OCI-LY1 (cell line): Measurements from ENCODE around the gene UACA.

Experiments
- H2AFZ ChIP-seq: fragments of 200-600 bp; sonication (generic), shearing (Covaris generic); 2 replicates; pipeline ENCODE4 v1.6.0; 2014; ENCODE audit warnings: antibody characterized with exemption, mild to moderate bottlenecking, low read length
- H3F3A ChIP-seq: fragments of 200-600 bp; sonication (generic), shearing (Covaris generic); 2 replicates; pipeline ENCODE4 v1.6.0; 2014; ENCODE audit warnings: mild to moderate bottlenecking, antibody characterized with exemption, low read length, moderate library complexity; ENCODE audit not compliant: insufficient read depth
- H3K27ac ChIP-seq: fragments of 200-600 bp; sonication (generic); 2 replicates; pipeline ENCODE4 v1.5.1; 2014; ENCODE audit warnings: low read length, mixed run types, mild to moderate bottlenecking, low read depth; ENCODE audit not compliant: poor library complexity, severe bottlenecking
- H3K27me3 ChIP-seq: fragments of 200-600 bp; sonication (generic); 2 replicates; pipeline ENCODE4 v1.6.0; 2014; ENCODE audit warnings: antibody characterized with exemption, mild to moderate bottlenecking, low read length, moderate library complexity; ENCODE audit not compliant: insufficient read depth
- H3K36me3 ChIP-seq: fragments of 200-600 bp; sonication (generic); 2 replicates; pipeline ENCODE4 v1.6.1; 2014; ENCODE audit warnings: mild to moderate bottlenecking, antibody characterized with exemption, low read length, moderate library complexity, mixed read lengths; ENCODE audit not compliant: insufficient read depth
- H3K4me1 ChIP-seq: fragments of 200-600 bp; sonication (generic); 2 replicates; pipeline ENCODE4 v1.5.1; 2014; ENCODE audit warnings: mild to moderate bottlenecking, low read length, moderate library complexity; ENCODE audit not compliant: insufficient read depth, severe bottlenecking
- H3K4me2 ChIP-seq: fragments of 200-600 bp; sonication (generic), shearing (Covaris generic); 2 replicates; pipeline ENCODE4 v1.6.1; 2014; ENCODE audit warnings: low read length
- H3K4me3 ChIP-seq: fragments of 200-600 bp; sonication (generic); 2 replicates; pipeline ENCODE4 v1.5.1; 2014; ENCODE audit warnings: low read length, low read depth, mild to moderate bottlenecking, mixed read lengths; ENCODE audit not compliant: poor library complexity, severe bottlenecking
- H3K79me2 ChIP-seq: fragments of 200-600 bp; shearing (Covaris generic); 2 replicates; pipeline ENCODE4 v1.6.1; 2016; ENCODE audit warnings: mixed run types, low read length, mixed read lengths; ENCODE audit not compliant: insufficient read depth
- H3K9ac ChIP-seq: fragments of 200-600 bp; sonication (generic), shearing (Covaris generic); 2 replicates; pipeline ENCODE4 v1.6.1; 2014; ENCODE audit warnings: mild to moderate bottlenecking, low read length, mixed read lengths
- H3K9me2 ChIP-seq: fragments of 200-600 bp; sonication (generic), shearing (Covaris generic); 2 replicates; pipeline ENCODE4 v1.6.1; 2014; ENCODE audit warnings: low read depth, mild to moderate bottlenecking, low read length, mixed read lengths
- H3K9me3 ChIP-seq: fragments of 200-600 bp; shearing (Covaris generic); 2 replicates; pipeline ENCODE4 v1.6.1; 2014; ENCODE audit warnings: low read length, mixed read lengths
- H4K20me1 ChIP-seq: fragments of 200-600 bp; sonication (generic), shearing (Covaris generic); 2 replicates; pipeline ENCODE4 v1.6.0; 2016; ENCODE audit warnings: mild to moderate bottlenecking, low read length; ENCODE audit not compliant: insufficient read depth
- EZH2 ChIP-seq: fragments of 200-600 bp; sonication (generic), shearing (Covaris generic); IDR thresholded peaks from 2 replicates; pipeline ENCODE4 v1.8.0; 2017; ENCODE audit warnings: borderline replicate concordance, mixed run types, mild to moderate bottlenecking, antibody characterized with exemption, low read length, moderate library complexity, mixed read lengths
- TF ChIP-seq, protein P1 (sequence below): fragments of 200-600 bp; sonication (generic), shearing (Covaris generic); IDR thresholded peaks from 2 replicates; pipeline ENCODE4 v1.5.1; 2017; ENCODE audit warnings: mild to moderate bottlenecking, antibody characterized with exemption, low read length, moderate library complexity, mixed read lengths

Gene UACA

GRCh38 chr15:70610541-70610940 lies 152.8 kb downstream of the UACA start:
- no peaks in the 10 kb centered on the region for H3K79me2 ChIP-seq
- H3K4me3 ChIP-seq: no peak overlapping the region
- H3K9me3 ChIP-seq: no peaks in the 10 kb centered on the region
- H3K27me3 ChIP-seq: no peaks in the 10 kb centered on the region
- no peaks in the 10 kb centered on the region for H3K36me3 ChIP-seq
- no peak overlapping the region for H3K9ac ChIP-seq
- no peak overlapping the region for H3K4me2 ChIP-seq
- no peaks in the 10 kb centered on the region for H4K20me1 ChIP-seq
- no peak overlapping the region for H3K27ac ChIP-seq
- no peak overlapping the region for H2AFZ ChIP-seq
- H3K9me2 ChIP-seq: no peaks in the 10 kb centered on the region
- no peaks in the 10 kb centered on the region for H3F3A ChIP-seq
- TF ChIP-seq, protein P1, sequence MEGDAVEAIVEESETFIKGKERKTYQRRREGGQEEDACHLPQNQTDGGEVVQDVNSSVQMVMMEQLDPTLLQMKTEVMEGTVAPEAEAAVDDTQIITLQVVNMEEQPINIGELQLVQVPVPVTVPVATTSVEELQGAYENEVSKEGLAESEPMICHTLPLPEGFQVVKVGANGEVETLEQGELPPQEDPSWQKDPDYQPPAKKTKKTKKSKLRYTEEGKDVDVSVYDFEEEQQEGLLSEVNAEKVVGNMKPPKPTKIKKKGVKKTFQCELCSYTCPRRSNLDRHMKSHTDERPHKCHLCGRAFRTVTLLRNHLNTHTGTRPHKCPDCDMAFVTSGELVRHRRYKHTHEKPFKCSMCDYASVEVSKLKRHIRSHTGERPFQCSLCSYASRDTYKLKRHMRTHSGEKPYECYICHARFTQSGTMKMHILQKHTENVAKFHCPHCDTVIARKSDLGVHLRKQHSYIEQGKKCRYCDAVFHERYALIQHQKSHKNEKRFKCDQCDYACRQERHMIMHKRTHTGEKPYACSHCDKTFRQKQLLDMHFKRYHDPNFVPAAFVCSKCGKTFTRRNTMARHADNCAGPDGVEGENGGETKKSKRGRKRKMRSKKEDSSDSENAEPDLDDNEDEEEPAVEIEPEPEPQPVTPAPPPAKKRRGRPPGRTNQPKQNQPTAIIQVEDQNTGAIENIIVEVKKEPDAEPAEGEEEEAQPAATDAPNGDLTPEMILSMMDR: no peak
- H3K4me1 ChIP-seq: no peaks in the 10 kb centered on the region

GRCh38 chr15:70609889-70610288 lies 153.5 kb downstream of the UACA start:
- TF ChIP-seq EZH2: no peak
- TF ChIP-seq, protein P1: no peak
- Histone ChIP-seq H2AFZ (no peak overlapping the region), H3K4me2 (no peak overlapping the region), H3K4me3 (no peak overlapping the region), H4K20me1 (no peaks in the 10 kb centered on the region), H3K9ac (no peak overlapping the region), H3F3A (no peaks in the 10 kb centered on the region), H3K79me2 (no peaks in the 10 kb centered on the region), H3K27me3 (no peaks in the 10 kb centered on the region), H3K27ac (no peak overlapping the region), H3K9me3 (no peaks in the 10 kb centered on the region), H3K4me1 (no peaks in the 10 kb centered on the region), H3K9me2 (no peaks in the 10 kb centered on the region), H3K36me3 (no peaks in the 10 kb centered on the region)

DNA sequence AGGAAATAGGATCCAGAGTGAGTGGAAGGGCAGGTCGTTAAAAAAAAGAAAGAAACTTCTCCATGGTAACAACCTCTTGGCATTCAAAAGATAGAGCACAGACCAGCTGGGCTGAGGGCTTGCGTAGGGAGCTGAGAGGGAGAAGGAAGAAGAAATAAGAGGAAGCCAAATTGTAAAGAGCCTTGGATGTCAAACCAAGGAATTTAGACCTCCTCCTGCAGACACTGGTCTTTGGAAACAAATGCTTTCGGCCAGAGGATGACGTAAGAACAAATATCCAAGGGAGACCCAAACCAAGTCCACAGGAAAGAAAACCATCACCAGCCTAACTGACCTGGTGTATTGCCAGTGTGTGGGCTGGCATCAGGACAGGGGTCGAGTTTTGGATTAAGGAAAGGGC lies 155.2 kb downstream of the UACA start:
- Histone ChIP-seq H3K27ac (no peak overlapping the region), H3K9me2 (no peaks in the 10 kb centered on the region)
- TF ChIP-seq, protein P1: no peak
- TF ChIP-seq EZH2: no peak

More for the DNA sequence above, 155.2 kb downstream of the UACA start:
- no peaks in the 10 kb centered on the region for H3K79me2 ChIP-seq
- H3K36me3 ChIP-seq: no peaks in the 10 kb centered on the region
- no peaks in the 10 kb centered on the region for H3K4me1 ChIP-seq
- H3K9ac ChIP-seq: no peak overlapping the region
- H3K9me3 ChIP-seq: no peaks in the 10 kb centered on the region
- H3K27me3 ChIP-seq: no peaks in the 10 kb centered on the region
- no peak overlapping the region for H2AFZ ChIP-seq
- no peaks in the 10 kb centered on the region for H3F3A ChIP-seq
- H3K4me3 ChIP-seq: no peak overlapping the region
- H3K4me2 ChIP-seq: no peak overlapping the region
- no peaks in the 10 kb centered on the region for H4K20me1 ChIP-seq
